Measurements from ENCODE around the gene CCDC146.
"Not testable (repeated sequence)": the region's sequence is repeated elsewhere in the genome, so short reads cannot be mapped to it uniquely, and the experiment has no call there.

Gene CCDC146

GRCh38 chr7:77140291-77140690 is 17.9 kb downstream of the CCDC146 start:
- DNase-seq (ENCODE audit: low read depth), result not testable (repeated sequence)

GRCh38 chr7:77152232-77152631 is 29.8 kb downstream of the CCDC146 start:
- not testable (repeated sequence) for DNase-seq (ENCODE audit: low read depth)

- DNase-seq (ENCODE audit: low read depth), result not testable (repeated sequence)
These were observed 32.6 kb downstream of the CCDC146 start for GRCh38 chr7:77154917-77155464.

- DNase-seq (ENCODE audit: low read depth), result not testable (repeated sequence)
These were observed 33.4 kb downstream of the CCDC146 start for GRCh38 chr7:77155601-77156377.

- DNase-seq (ENCODE audit: low read depth), result not testable (repeated sequence)
These were observed 34.6 kb downstream of the CCDC146 start for GRCh38 chr7:77157034-77157433.

GRCh38 chr7:77157446-77157845 is 35.0 kb downstream of the CCDC146 start:
- DNase-seq (ENCODE audit: low read depth), result no peak

GRCh38 chr7:77171073-77171472 is 48.7 kb downstream of the CCDC146 start:
- not testable (repeated sequence) for DNase-seq (ENCODE audit: low read depth)

- DNase-seq (ENCODE audit: low read depth), result not testable (repeated sequence)
These were observed 50.2 kb downstream of the CCDC146 start for GRCh38 chr7:77172437-77173172.

- not testable (repeated sequence) for DNase-seq (ENCODE audit: low read depth)
These were observed 52.0 kb downstream of the CCDC146 start for GRCh38 chr7:77174418-77174817.

GRCh38 chr7:77175274-77175800 is 52.9 kb downstream of the CCDC146 start:
- DNase-seq (ENCODE audit: low read depth), result not testable (repeated sequence)

GRCh38 chr7:77177321-77177904 is 55.0 kb downstream of the CCDC146 start:
- not testable (repeated sequence) for DNase-seq (ENCODE audit: low read depth)

GRCh38 chr7:77178024-77178423 is 55.6 kb downstream of the CCDC146 start:
- DNase-seq (ENCODE audit: low read depth), result not testable (repeated sequence)

GRCh38 chr7:77181015-77181595 is 58.7 kb downstream of the CCDC146 start:
- no peak for DNase-seq (ENCODE audit: low read depth)

- no peak for DNase-seq (ENCODE audit: low read depth)
These were observed 59.3 kb downstream of the CCDC146 start for GRCh38 chr7:77181734-77182133.

- no peak for DNase-seq (ENCODE audit: low read depth)
These were observed 59.8 kb downstream of the CCDC146 start for GRCh38 chr7:77182261-77182660.

- DNase-seq (ENCODE audit: low read depth), result no peak
These were observed 62.0 kb downstream of the CCDC146 start for GRCh38 chr7:77184463-77184862.

- no peak for DNase-seq (ENCODE audit: low read depth)
These were observed 62.6 kb downstream of the CCDC146 start for GRCh38 chr7:77184990-77185389.

- DNase-seq (ENCODE audit: low read depth), result no peak
These were observed 63.5 kb downstream of the CCDC146 start for GRCh38 chr7:77185866-77186265.

- no peak for DNase-seq (ENCODE audit: low read depth)
These were observed 66.5 kb downstream of the CCDC146 start for GRCh38 chr7:77188731-77189437.

GRCh38 chr7:77197141-77197540 is 74.7 kb downstream of the CCDC146 start:
- no peak for DNase-seq (ENCODE audit: low read depth)

Measured in stromal cell of bone marrow (primary cell).